Calu3 (cell line): ENCODE data around the gene ARHGEF28. TPM values are rescaled to one million over a fixed set of nuclear protein-coding genes. Genes with fewer than 3 reads are reported as not detected.

Experiments
- BruUV-seq: library from RNA; stranded (reverse); fragments of 400-500 nt; replicated peaks from 2 replicates; lab custom pipeline; 2021; lab: Mats Ljungman, UMichigan
- CTCF ChIA-PET: fragments of 300-600 bp; sonication (Branson Sonifier 250); formaldehyde crosslinking; loops from one replicate; lab custom pipeline; 2022; ENCODE audit warnings: antibody characterized with exemption; lab: Charles Lee
- DNase-seq: peaks from one replicate; pipeline ENCODE4 v3.0.0; 2022
- H3K27ac Mint-ChIP-seq: one replicate; pipeline ENCODE4 v1.8.0; 2022; ENCODE audit warnings: mixed read lengths; ENCODE audit not compliant: unreplicated experiment
- H3K27me3 Mint-ChIP-seq: one replicate; pipeline ENCODE4 v1.8.0; 2022; ENCODE audit warnings: mixed read lengths; ENCODE audit not compliant: unreplicated experiment
- H3K36me3 Mint-ChIP-seq: one replicate; pipeline ENCODE4 v1.8.0; 2022; ENCODE audit warnings: mild to moderate bottlenecking, moderate library complexity, mixed read lengths; ENCODE audit not compliant: insufficient read depth, unreplicated experiment
- H3K4me1 Mint-ChIP-seq: one replicate; pipeline ENCODE4 v1.8.0; 2022; ENCODE audit warnings: mild to moderate bottlenecking, low read depth, mixed read lengths; ENCODE audit not compliant: unreplicated experiment
- H3K4me3 Mint-ChIP-seq: one replicate; pipeline ENCODE4 v1.8.0; 2022; ENCODE audit warnings: mild to moderate bottlenecking, low read depth, moderate library complexity, mixed read lengths; ENCODE audit not compliant: unreplicated experiment
- H3K9me3 Mint-ChIP-seq: one replicate; pipeline ENCODE4 v1.8.0; 2022; ENCODE audit warnings: low read depth, mixed read lengths; ENCODE audit not compliant: unreplicated experiment
- intact Hi-C: fragments of 100-400 bp; cut with micrococcal nuclease; formaldehyde crosslinking; loops from one replicate; pipeline ENCODE4 v1.10.0; 2022; ENCODE audit not compliant: unreplicated experiment
- total RNA-seq: library from RNA; stranded (reverse); gene quantifications from 2 replicates; pipeline ENCODE4 v1.2.3, GENCODE V29; 2022
- TF ChIP-seq, protein P1 (sequence below): fragments of 200-600 bp; IDR thresholded peaks from one replicate; pipeline ENCODE4 v1.8.0; 2022; ENCODE audit warnings: antibody characterized with exemption; ENCODE audit not compliant: unreplicated experiment

The ARHGEF28 gene
- total RNA-seq, 1 experiment from 2014 or later, result 92.0 TPM

DNA sequence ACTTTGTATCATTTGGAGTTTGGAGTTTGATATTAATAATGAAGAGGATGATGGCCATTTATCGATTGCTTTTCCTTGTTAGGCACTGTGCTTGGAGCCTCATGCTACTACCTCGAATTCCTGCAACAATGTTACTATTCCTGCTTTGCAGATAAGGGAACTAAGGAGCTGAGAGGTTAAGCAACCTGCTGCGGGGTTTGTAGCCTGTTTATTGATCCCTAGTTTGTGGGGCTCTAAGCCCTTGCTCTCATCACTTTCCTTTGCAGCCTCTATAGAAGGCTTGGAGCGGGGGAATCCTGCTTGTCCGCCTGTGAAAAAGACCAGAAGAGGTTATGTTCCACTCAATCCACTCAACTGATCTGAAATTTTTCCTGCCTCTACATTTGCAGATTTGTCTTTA lies 15.8 kb downstream of the ARHGEF28 start:
- no peaks in the 10 kb centered on the region for H3K9me3 Mint-ChIP-seq
- DNase-seq, result no peak
- H3K4me3 Mint-ChIP-seq, result peak overlapping the region; percentile 60
- no peaks in the 10 kb centered on the region for H3K27me3 Mint-ChIP-seq
- CTCF ChIA-PET, result interaction anchor here (0.6 to 1.1 kb wide), 3 partner anchors 9 to 60 kb away, joined by 3 to 5 read pairs (median 3); no protein-coding TSS in a partner anchor
- intact Hi-C loops, result loop anchor here (2.0 to 5.0 kb wide), 2 partner anchors 15 to 35 kb away; partner anchors contain the start of gene ARHGEF28
- H3K4me1 Mint-ChIP-seq, result peaks cover 81% of the 10 kb centered on the region
- H3K36me3 Mint-ChIP-seq, result peaks cover 16% of the 10 kb centered on the region
- BruUV-seq, result no TSS peak
- TF ChIP-seq, protein P1, sequence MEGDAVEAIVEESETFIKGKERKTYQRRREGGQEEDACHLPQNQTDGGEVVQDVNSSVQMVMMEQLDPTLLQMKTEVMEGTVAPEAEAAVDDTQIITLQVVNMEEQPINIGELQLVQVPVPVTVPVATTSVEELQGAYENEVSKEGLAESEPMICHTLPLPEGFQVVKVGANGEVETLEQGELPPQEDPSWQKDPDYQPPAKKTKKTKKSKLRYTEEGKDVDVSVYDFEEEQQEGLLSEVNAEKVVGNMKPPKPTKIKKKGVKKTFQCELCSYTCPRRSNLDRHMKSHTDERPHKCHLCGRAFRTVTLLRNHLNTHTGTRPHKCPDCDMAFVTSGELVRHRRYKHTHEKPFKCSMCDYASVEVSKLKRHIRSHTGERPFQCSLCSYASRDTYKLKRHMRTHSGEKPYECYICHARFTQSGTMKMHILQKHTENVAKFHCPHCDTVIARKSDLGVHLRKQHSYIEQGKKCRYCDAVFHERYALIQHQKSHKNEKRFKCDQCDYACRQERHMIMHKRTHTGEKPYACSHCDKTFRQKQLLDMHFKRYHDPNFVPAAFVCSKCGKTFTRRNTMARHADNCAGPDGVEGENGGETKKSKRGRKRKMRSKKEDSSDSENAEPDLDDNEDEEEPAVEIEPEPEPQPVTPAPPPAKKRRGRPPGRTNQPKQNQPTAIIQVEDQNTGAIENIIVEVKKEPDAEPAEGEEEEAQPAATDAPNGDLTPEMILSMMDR, result no peak
- peak overlapping the region; percentile 92 for H3K27ac Mint-ChIP-seq

- no peak for DNase-seq
- CTCF ChIA-PET, result interaction anchor here (0.5 to 1.1 kb wide), 3 partner anchors 10 to 59 kb away, joined by 3 to 5 read pairs (median 3); no protein-coding TSS in a partner anchor
- intact Hi-C loops, result loop anchor here (2.0 to 5.0 kb wide), 2 partner anchors 16 to 35 kb away; partner anchors contain the start of gene ARHGEF28
- H3K27ac Mint-ChIP-seq, result peak overlapping the region; percentile 92
- H3K9me3 Mint-ChIP-seq, result no peaks in the 10 kb centered on the region
- H3K27me3 Mint-ChIP-seq, result no peaks in the 10 kb centered on the region
- TF ChIP-seq, protein P1, result no peak
- peaks cover 16% of the 10 kb centered on the region for H3K36me3 Mint-ChIP-seq
- H3K4me1 Mint-ChIP-seq, result peaks cover 78% of the 10 kb centered on the region
- H3K4me3 Mint-ChIP-seq, result peak overlapping the region; percentile 60
- BruUV-seq, result no TSS peak
Observed at GRCh38 chr5:73642344-73642743, 16.3 kb downstream of the ARHGEF28 start.

- Mint-ChIP-seq H3K27me3 (no peaks in the 10 kb centered on the region), H3K9me3 (no peaks in the 10 kb centered on the region), H3K36me3 (peaks cover 16% of the 10 kb centered on the region), H3K27ac (peak overlapping the region; percentile 9), H3K4me1 (peaks cover 80% of the 10 kb centered on the region), H3K4me3 (no peak overlapping the region)
- no TSS peak for BruUV-seq
- TF ChIP-seq, protein P1, result no peak
- CTCF ChIA-PET, result interaction anchor here (1.0 kb wide), 1 partner anchor 11 kb away, joined by 4 read pairs; no protein-coding TSS in a partner anchor
- intact Hi-C loops, result loop anchor here (5.0 kb wide), 1 partner anchor 33 kb away; no protein-coding TSS in a partner anchor
- no peak for DNase-seq
Observed at GRCh38 chr5:73644385-73644963, 18.5 kb downstream of the ARHGEF28 start.

GRCh38 chr5:73647721-73648120 lies 21.7 kb downstream of the ARHGEF28 start:
- peaks cover 19% of the 10 kb centered on the region for H3K36me3 Mint-ChIP-seq
- H3K27ac Mint-ChIP-seq, result peak overlapping the region; percentile 34
- H3K27me3 Mint-ChIP-seq, result no peaks in the 10 kb centered on the region
- TF ChIP-seq, protein P1, result no peak
- no TSS peak for BruUV-seq
- CTCF ChIA-PET, result no interaction called here
- DNase-seq, result no peak
- intact Hi-C loops, result no loop called here
- H3K4me3 Mint-ChIP-seq, result no peak overlapping the region
- H3K4me1 Mint-ChIP-seq, result peaks cover 74% of the 10 kb centered on the region
- no peaks in the 10 kb centered on the region for H3K9me3 Mint-ChIP-seq
